HEK293 (cell line): Measurements from ENCODE around the gene HINT3.

Experiments
- CTCF ChIA-PET: fragments of 350-600 bp; formaldehyde crosslinking; extraction: SDS; loops from one replicate; lab custom pipeline; 2021; ENCODE audit warnings: antibody characterized with exemption; lab: Yijun Ruan, JAX
- POLR2A ChIA-PET: fragments of 300-600 bp; formaldehyde crosslinking; extraction: SDS; loops from one replicate; lab custom pipeline; 2020; ENCODE audit warnings: antibody characterized with exemption, inconsistent platforms; lab: Yijun Ruan, JAX
- H3K27ac ChIP-seq: fragments of 200-500 bp; sonication (Bioruptor generic); 2 replicates; pipeline ENCODE4 v1.5.1; 2014; ENCODE audit warnings: low read depth, low read length, control low read depth, inconsistent platforms; ENCODE audit errors: extremely low read depth
- H3K36me3 ChIP-seq, 2 experiments: fragments of 200-500 bp in 1 of 2; sonication (Bioruptor generic) in 1 of 2; 1 replicate in 1 of 2; 2 replicates in 1 of 2; pipeline ENCODE4 v1.5.1; 2014 to 2017; ENCODE audit warnings: inconsistent platforms in 2 of 2, low read length in 2 of 2; ENCODE audit not compliant: control insufficient read depth in 2 of 2, insufficient read depth in 1 of 2
- H3K4me1 ChIP-seq: fragments of 200-500 bp; sonication (Bioruptor generic); 2 replicates; pipeline ENCODE4 v1.5.1; 2014; ENCODE audit warnings: mild to moderate bottlenecking, low read length, inconsistent platforms; ENCODE audit not compliant: control insufficient read depth, insufficient read depth
- H3K4me3 ChIP-seq: 2 replicates; pipeline ENCODE4 v1.5.1; 2011; ENCODE audit warnings: low read depth, mild to moderate bottlenecking, control low read depth, low read length, moderate library complexity
- H3K9me3 ChIP-seq: fragments of 200-500 bp; sonication (Bioruptor generic); 2 replicates; pipeline ENCODE4 v1.5.1; 2014; ENCODE audit warnings: low read depth, low read length, inconsistent platforms; ENCODE audit not compliant: control insufficient read depth, insufficient read depth
- GFI1B ChIP-seq: fragments of 450-650 bp; formaldehyde crosslinking; IDR thresholded peaks from 2 replicates; pipeline ENCODE4 v1.5.1; 2016; ENCODE audit warnings: missing biosample characterization, missing genetic modification characterization
- KLF10 ChIP-seq: fragments of 450-650 bp; IDR thresholded peaks from 2 replicates; pipeline ENCODE4 v1.5.1; 2018; ENCODE audit warnings: missing biosample characterization, mild to moderate bottlenecking, missing genetic modification characterization
- TRIM28 ChIP-seq: IDR thresholded peaks from 2 replicates; pipeline ENCODE4 v1.6.1; 2011; ENCODE audit warnings: low read length, control low read depth, borderline replicate concordance
- ZBTB21 ChIP-seq: fragments of 450-650 bp; formaldehyde crosslinking; IDR thresholded peaks from 2 replicates; pipeline ENCODE4 v1.5.1; 2017; ENCODE audit warnings: missing biosample characterization, missing genetic modification characterization
- ZEB2 ChIP-seq: fragments of 450-650 bp; formaldehyde crosslinking; IDR thresholded peaks from 2 replicates; pipeline ENCODE4 v1.5.1; 2016; ENCODE audit warnings: missing biosample characterization, missing genetic modification characterization
- ZNF169 ChIP-seq: fragments of 450-650 bp; formaldehyde crosslinking; IDR thresholded peaks from 2 replicates; pipeline ENCODE4 v1.5.1; 2016; ENCODE audit warnings: missing biosample characterization, missing genetic modification characterization
- ZNF23 ChIP-seq: fragments of 450-650 bp; formaldehyde crosslinking; IDR thresholded peaks from 2 replicates; pipeline ENCODE4 v1.5.1; 2016; ENCODE audit warnings: missing biosample characterization, missing genetic modification characterization, borderline replicate concordance
- ZNF350 ChIP-seq: fragments of 450-650 bp; formaldehyde crosslinking; IDR thresholded peaks from 2 replicates; pipeline ENCODE4 v1.5.0; 2017; ENCODE audit warnings: missing biosample characterization, mild to moderate bottlenecking, missing genetic modification characterization
- ZNF37A ChIP-seq: fragments of 450-650 bp; IDR thresholded peaks from 2 replicates; pipeline ENCODE4 v1.5.1; 2018; ENCODE audit warnings: missing biosample characterization, missing genetic modification characterization
- ZNF394 ChIP-seq: fragments of 450-650 bp; formaldehyde crosslinking; IDR thresholded peaks from 2 replicates; pipeline ENCODE4 v1.5.1; 2016; ENCODE audit warnings: missing biosample characterization, missing genetic modification characterization, mild to moderate bottlenecking, moderate library complexity, borderline replicate concordance
- ZNF561 ChIP-seq: fragments of 450-650 bp; IDR thresholded peaks from 2 replicates; pipeline ENCODE4 v1.5.1; 2018; ENCODE audit warnings: missing biosample characterization, missing genetic modification characterization, borderline replicate concordance
- ZNF624 ChIP-seq: fragments of 450-650 bp; formaldehyde crosslinking; IDR thresholded peaks from 2 replicates; pipeline ENCODE4 v1.5.1; 2017; ENCODE audit warnings: missing biosample characterization, missing genetic modification characterization
- ZNF660 ChIP-seq: fragments of 450-650 bp; IDR thresholded peaks from 2 replicates; pipeline ENCODE4 v1.5.1; 2018; ENCODE audit warnings: missing biosample characterization, mild to moderate bottlenecking, missing genetic modification characterization
- ZNF76 ChIP-seq: fragments of 450-650 bp; formaldehyde crosslinking; IDR thresholded peaks from 2 replicates; pipeline ENCODE4; 2016; ENCODE audit warnings: low read depth, missing biosample characterization, missing genetic modification characterization, borderline replicate concordance
- ZNF830 ChIP-seq: fragments of 450-650 bp; IDR thresholded peaks from 2 replicates; pipeline ENCODE4 v1.5.0; 2018; ENCODE audit warnings: missing biosample characterization, missing genetic modification characterization, low read depth, mild to moderate bottlenecking, moderate library complexity
- ZSCAN23 ChIP-seq: fragments of 450-650 bp; formaldehyde crosslinking; IDR thresholded peaks from 2 replicates; pipeline ENCODE4 v1.5.1; 2016; ENCODE audit warnings: missing biosample characterization, missing genetic modification characterization
- TF ChIP-seq, protein P1 (sequence below): fragments of 450-650 bp; formaldehyde crosslinking; IDR thresholded peaks from 2 replicates; pipeline ENCODE4 v1.5.1; 2016; ENCODE audit warnings: missing biosample characterization, missing genetic modification characterization
- TF ChIP-seq, protein P2 (sequence below): fragments of 450-650 bp; formaldehyde crosslinking; IDR thresholded peaks from 2 replicates; pipeline ENCODE4 v1.5.1; 2016; ENCODE audit warnings: missing biosample characterization, missing genetic modification characterization
- TF ChIP-seq, protein P3 (sequence below): fragments of 450-650 bp; formaldehyde crosslinking; IDR thresholded peaks from 2 replicates; pipeline ENCODE4 v1.5.1; 2016; ENCODE audit warnings: missing biosample characterization, missing genetic modification characterization
- TF ChIP-seq, protein P4 (sequence below): fragments of 450-650 bp; formaldehyde crosslinking; IDR thresholded peaks from 2 replicates; pipeline ENCODE4 v1.5.1; 2016; ENCODE audit warnings: missing biosample characterization, missing genetic modification characterization, borderline replicate concordance
- TF ChIP-seq, protein P5 (sequence below): fragments of 450-650 bp; formaldehyde crosslinking; IDR thresholded peaks from 2 replicates; pipeline ENCODE4 v1.5.1; 2016; ENCODE audit warnings: missing biosample characterization, missing genetic modification characterization

The HINT3 gene

DNA sequence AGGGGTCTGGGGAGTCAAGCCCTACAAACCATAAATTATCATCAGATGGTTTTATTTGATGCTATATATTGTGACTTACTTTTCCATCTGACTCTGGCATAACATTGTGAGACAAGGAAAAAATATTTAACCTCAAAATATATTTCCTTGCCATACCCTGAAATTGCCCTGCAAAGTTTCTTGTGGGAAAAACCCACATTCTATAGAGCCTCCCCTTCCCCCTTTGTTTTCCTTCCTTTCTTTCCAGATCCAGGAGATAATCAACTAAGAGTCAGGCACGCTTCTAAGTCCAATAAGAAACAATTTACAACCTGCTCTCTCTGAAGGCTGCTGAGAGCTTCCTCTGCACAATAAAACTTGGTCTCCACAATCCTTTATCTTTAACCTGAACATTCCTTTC lies 17.5 kb upstream of the HINT3 start:
- Histone ChIP-seq H3K9me3 (no peaks in the 10 kb centered on the region), H3K4me3 (no peak overlapping the region), H3K27ac (no peak overlapping the region), H3K36me3 (no peaks in the 10 kb centered on the region), H3K4me1 (no peaks in the 10 kb centered on the region)
- ChIA-PET POLR2A (interaction anchor here (0.7 kb wide), 1 partner anchor 187 kb away, joined by 3 read pairs; no protein-coding TSS in a partner anchor), CTCF (interaction anchor here (3.0 to 6.7 kb wide), 2 partner anchors 18 to 34 kb away, joined by 13 to 47 read pairs; partner anchors contain the start of gene HINT3)
- TF ChIP-seq, protein P1, sequence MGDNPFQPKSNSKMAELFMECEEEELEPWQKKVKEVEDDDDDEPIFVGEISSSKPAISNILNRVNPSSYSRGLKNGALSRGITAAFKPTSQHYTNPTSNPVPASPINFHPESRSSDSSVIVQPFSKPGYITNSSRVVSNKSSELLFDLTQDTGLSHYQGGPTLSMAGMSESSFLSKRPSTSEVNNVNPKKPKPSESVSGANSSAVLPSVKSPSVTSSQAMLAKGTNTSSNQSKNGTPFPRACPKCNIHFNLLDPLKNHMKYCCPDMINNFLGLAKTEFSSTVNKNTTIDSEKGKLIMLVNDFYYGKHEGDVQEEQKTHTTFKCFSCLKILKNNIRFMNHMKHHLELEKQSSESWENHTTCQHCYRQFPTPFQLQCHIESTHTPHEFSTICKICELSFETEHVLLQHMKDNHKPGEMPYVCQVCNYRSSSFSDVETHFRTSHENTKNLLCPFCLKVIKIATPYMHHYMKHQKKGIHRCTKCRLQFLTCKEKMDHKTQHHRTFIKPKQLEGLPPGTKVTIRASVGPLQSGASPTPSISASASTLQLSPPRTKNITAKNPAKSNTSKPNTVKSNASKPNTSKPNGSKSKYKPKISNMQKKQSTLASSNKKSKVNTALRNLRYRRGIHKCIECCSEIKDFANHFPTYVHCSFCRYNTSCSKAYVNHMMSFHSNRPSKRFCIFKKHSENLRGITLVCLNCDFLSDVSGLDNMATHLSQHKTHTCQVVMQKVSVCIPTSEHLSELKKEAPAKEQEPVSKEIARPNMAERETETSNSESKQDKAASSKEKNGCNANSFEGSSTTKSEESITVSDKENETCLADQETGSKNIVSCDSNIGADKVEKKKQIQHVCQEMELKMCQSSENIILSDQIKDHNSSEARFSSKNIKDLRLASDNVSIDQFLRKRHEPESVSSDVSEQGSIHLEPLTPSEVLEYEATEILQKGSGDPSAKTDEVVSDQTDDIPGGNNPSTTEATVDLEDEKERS (tag by site-specific recombination), result no peak
- no peak for TF ChIP-seq ZNF350
- no peak for TF ChIP-seq ZEB2 (tag by site-specific recombination)
- TF ChIP-seq ZNF23 (tag by site-specific recombination), result no peak
- no peak for TF ChIP-seq ZSCAN23 (tag by site-specific recombination)
- no peak for TF ChIP-seq ZNF76 (tag by site-specific recombination)
- TF ChIP-seq, protein P2, sequence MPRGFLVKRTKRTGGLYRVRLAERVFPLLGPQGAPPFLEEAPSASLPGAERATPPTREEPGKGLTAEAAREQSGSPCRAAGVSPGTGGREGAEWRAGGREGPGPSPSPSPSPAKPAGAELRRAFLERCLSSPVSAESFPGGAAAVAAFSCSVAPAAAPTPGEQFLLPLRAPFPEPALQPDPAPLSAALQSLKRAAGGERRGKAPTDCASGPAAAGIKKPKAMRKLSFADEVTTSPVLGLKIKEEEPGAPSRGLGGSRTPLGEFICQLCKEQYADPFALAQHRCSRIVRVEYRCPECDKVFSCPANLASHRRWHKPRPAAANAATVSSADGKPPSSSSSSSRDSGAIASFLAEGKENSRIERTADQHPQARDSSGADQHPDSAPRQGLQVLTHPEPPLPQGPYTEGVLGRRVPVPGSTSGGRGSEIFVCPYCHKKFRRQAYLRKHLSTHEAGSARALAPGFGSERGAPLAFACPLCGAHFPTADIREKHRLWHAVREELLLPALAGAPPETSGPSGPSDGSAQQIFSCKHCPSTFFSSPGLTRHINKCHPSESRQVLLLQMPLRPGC (tag by site-specific recombination), result no peak

DNA sequence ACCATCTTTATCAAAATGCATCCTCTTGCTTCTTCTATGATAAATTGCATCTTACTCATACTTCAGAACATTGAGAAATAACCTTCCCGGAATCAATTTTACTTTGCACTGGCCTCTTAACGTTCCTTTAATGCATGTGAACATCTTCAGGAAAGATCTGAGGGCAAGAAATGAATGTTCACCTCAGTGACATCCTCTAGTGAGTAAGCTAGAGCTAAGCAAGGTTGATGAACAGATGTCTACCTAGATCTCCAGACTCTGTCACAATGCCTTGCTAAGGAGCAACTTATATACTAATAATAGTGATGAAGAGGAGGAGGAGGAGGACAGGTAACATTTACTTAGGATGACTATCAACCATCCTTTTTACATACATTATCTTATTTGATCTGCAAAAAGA lies 16.8 kb upstream of the HINT3 start:
- no peaks in the 10 kb centered on the region for H3K4me1 ChIP-seq
- no peaks in the 10 kb centered on the region for H3K9me3 ChIP-seq
- H3K36me3 ChIP-seq, result no peaks in the 10 kb centered on the region
- ChIA-PET CTCF (interaction anchor here (3.0 to 6.7 kb wide), 2 partner anchors 18 to 34 kb away, joined by 13 to 47 read pairs; partner anchors contain the start of gene HINT3), POLR2A (interaction anchor here (0.7 to 1.0 kb wide), 2 partner anchors 15 to 47 kb away, joined by 3 read pairs; no protein-coding TSS in a partner anchor)
- H3K4me3 ChIP-seq, result no peak overlapping the region
- no peak overlapping the region for H3K27ac ChIP-seq
- TF ChIP-seq ZNF624 (tag by site-specific recombination), result no peak
- no peak for TF ChIP-seq TRIM28
- no peak for TF ChIP-seq ZBTB21 (tag by site-specific recombination)
- no peak for TF ChIP-seq ZNF660 (tag by site-specific recombination)
- TF ChIP-seq ZSCAN23 (tag by site-specific recombination), result no peak
- TF ChIP-seq ZNF830 (tag by site-specific recombination), result no peak
- TF ChIP-seq, protein P3, sequence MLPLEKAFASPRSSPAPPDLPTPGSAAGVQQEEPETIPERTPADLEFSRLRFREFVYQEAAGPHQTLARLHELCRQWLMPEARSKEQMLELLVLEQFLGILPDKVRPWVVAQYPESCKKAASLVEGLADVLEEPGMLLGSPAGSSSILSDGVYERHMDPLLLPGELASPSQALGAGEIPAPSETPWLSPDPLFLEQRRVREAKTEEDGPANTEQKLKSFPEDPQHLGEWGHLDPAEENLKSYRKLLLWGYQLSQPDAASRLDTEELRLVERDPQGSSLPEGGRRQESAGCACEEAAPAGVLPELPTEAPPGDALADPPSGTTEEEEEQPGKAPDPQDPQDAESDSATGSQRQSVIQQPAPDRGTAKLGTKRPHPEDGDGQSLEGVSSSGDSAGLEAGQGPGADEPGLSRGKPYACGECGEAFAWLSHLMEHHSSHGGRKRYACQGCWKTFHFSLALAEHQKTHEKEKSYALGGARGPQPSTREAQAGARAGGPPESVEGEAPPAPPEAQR (tag by site-specific recombination), result no peak
- TF ChIP-seq KLF10 (tag by site-specific recombination), result no peak
- TF ChIP-seq ZNF394 (tag by site-specific recombination), result no peak
- no peak for TF ChIP-seq ZNF169 (tag by site-specific recombination)
- TF ChIP-seq ZNF561, result no peak
- no peak for TF ChIP-seq GFI1B (tag by site-specific recombination)
- TF ChIP-seq, protein P4, sequence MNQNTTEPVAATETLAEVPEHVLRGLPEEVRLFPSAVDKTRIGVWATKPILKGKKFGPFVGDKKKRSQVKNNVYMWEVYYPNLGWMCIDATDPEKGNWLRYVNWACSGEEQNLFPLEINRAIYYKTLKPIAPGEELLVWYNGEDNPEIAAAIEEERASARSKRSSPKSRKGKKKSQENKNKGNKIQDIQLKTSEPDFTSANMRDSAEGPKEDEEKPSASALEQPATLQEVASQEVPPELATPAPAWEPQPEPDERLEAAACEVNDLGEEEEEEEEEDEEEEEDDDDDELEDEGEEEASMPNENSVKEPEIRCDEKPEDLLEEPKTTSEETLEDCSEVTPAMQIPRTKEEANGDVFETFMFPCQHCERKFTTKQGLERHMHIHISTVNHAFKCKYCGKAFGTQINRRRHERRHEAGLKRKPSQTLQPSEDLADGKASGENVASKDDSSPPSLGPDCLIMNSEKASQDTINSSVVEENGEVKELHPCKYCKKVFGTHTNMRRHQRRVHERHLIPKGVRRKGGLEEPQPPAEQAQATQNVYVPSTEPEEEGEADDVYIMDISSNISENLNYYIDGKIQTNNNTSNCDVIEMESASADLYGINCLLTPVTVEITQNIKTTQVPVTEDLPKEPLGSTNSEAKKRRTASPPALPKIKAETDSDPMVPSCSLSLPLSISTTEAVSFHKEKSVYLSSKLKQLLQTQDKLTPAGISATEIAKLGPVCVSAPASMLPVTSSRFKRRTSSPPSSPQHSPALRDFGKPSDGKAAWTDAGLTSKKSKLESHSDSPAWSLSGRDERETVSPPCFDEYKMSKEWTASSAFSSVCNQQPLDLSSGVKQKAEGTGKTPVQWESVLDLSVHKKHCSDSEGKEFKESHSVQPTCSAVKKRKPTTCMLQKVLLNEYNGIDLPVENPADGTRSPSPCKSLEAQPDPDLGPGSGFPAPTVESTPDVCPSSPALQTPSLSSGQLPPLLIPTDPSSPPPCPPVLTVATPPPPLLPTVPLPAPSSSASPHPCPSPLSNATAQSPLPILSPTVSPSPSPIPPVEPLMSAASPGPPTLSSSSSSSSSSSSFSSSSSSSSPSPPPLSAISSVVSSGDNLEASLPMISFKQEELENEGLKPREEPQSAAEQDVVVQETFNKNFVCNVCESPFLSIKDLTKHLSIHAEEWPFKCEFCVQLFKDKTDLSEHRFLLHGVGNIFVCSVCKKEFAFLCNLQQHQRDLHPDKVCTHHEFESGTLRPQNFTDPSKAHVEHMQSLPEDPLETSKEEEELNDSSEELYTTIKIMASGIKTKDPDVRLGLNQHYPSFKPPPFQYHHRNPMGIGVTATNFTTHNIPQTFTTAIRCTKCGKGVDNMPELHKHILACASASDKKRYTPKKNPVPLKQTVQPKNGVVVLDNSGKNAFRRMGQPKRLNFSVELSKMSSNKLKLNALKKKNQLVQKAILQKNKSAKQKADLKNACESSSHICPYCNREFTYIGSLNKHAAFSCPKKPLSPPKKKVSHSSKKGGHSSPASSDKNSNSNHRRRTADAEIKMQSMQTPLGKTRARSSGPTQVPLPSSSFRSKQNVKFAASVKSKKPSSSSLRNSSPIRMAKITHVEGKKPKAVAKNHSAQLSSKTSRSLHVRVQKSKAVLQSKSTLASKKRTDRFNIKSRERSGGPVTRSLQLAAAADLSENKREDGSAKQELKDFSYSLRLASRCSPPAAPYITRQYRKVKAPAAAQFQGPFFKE, result no peak
- TF ChIP-seq, protein P5, sequence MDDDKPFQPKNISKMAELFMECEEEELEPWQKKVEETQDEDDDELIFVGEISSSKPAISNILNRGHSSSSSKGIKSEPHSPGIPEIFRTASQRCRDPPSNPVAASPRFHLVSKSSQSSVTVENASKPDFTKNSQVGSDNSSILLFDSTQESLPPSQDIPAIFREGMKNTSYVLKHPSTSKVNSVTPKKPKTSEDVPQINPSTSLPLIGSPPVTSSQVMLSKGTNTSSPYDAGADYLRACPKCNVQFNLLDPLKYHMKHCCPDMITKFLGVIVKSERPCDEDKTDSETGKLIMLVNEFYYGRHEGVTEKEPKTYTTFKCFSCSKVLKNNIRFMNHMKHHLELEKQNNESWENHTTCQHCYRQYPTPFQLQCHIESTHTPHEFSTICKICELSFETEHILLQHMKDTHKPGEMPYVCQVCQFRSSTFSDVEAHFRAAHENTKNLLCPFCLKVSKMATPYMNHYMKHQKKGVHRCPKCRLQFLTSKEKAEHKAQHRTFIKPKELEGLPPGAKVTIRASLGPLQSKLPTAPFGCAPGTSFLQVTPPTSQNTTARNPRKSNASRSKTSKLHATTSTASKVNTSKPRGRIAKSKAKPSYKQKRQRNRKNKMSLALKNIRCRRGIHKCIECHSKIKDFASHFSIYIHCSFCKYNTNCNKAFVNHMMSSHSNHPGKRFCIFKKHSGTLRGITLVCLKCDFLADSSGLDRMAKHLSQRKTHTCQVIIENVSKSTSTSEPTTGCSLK, result no peak
- no peak for TF ChIP-seq ZNF37A
